ENCODE measurements around the gene TBC1D8. TPM values are rescaled to one million over a fixed set of nuclear protein-coding genes. Genes with fewer than 3 reads are reported as not detected.
A peak's percentile ranks its signal among the peaks of the same experiment; 100 is the strongest.

TBC1D8 gene
- total and polyA plus RNA-seq, 2 of the 13 experiments (the other 11 are each of a cell fraction or from before 2014, with no cell fraction given), result 45.1 to 95.4 TPM

DNA sequence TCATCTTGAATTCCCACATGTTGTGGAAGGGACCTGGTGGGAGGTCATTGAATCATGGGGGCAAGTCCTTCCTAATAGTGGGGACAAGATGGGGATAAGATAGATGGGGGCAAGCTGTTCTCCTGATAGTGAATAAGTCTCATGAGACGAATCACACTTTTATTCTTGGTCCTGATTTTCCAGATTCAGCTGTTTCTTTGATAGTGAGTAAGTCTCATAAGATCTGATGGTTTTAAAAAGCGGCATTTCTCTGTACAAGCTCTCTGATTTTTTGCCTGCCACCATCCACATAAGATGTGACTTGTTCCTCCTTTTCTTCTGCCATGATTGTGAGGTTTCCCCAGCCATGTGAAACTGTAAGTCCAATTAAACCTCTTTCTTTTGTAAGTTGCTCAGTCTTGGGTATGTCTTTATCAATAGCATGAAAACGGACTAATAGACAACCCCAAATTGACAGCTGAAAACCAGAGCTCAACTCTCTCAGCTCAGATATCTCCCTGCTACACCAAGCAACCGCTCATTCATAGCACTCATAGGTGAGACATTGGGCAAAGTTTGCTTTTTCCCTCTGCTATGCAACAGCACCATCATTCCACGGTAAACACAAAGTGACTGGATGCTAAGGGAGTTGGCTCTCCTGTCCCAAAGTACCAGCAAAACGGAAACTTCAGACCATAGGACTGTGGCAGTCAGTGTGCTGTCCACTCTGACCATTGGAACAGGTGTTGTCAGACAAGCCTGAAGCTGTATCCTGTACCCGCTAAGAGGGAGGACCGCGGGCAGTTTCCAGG is 44.9 kb upstream of the TBC1D8 start (continued):
- TF ChIP-seq ZFP36 (IDR thresholded peaks at IDR 0.05; ENCODE audit: borderline replicate concordance, low read depth, low read length, partially characterized antibody) (no peak), GATAD2A (CRISPR knock-in tag; IDR thresholded peaks at IDR 0.05) (peak; percentile 68), ZNF530 (CRISPR knock-in tag; IDR thresholded peaks at IDR 0.05; ENCODE audit: low read depth) (no peak), ZNF713 (CRISPR knock-in tag; IDR thresholded peaks at IDR 0.05) (no peak), HDAC2 (CRISPR knock-in tag; IDR thresholded peaks at IDR 0.05) (peak; percentile 63; the same call in 1 of the 2 replicates), SAP130 (CRISPR knock-in tag; IDR thresholded peaks at IDR 0.05; ENCODE audit: low read depth) (peak; percentile 62), ZNF44 (CRISPR knock-in tag; IDR thresholded peaks at IDR 0.05) (no peak), JDP2 (CRISPR knock-in tag; IDR thresholded peaks at IDR 0.05; ENCODE audit: borderline replicate concordance) (no peak), KMT2A (CRISPR knock-in tag; IDR thresholded peaks at IDR 0.05) (peak; percentile 32; the same call in 1 of the 2 replicates), STAT5B (CRISPR knock-in tag; IDR thresholded peaks at IDR 0.05) (no peak), KLF16 (CRISPR knock-in tag; IDR thresholded peaks at IDR 0.05) (0 out of 4 replicates have a peak, but pooled peaks of 1 of the 2 experiments have one; percentile 30)
- TF ChIP-seq, protein P1, sequence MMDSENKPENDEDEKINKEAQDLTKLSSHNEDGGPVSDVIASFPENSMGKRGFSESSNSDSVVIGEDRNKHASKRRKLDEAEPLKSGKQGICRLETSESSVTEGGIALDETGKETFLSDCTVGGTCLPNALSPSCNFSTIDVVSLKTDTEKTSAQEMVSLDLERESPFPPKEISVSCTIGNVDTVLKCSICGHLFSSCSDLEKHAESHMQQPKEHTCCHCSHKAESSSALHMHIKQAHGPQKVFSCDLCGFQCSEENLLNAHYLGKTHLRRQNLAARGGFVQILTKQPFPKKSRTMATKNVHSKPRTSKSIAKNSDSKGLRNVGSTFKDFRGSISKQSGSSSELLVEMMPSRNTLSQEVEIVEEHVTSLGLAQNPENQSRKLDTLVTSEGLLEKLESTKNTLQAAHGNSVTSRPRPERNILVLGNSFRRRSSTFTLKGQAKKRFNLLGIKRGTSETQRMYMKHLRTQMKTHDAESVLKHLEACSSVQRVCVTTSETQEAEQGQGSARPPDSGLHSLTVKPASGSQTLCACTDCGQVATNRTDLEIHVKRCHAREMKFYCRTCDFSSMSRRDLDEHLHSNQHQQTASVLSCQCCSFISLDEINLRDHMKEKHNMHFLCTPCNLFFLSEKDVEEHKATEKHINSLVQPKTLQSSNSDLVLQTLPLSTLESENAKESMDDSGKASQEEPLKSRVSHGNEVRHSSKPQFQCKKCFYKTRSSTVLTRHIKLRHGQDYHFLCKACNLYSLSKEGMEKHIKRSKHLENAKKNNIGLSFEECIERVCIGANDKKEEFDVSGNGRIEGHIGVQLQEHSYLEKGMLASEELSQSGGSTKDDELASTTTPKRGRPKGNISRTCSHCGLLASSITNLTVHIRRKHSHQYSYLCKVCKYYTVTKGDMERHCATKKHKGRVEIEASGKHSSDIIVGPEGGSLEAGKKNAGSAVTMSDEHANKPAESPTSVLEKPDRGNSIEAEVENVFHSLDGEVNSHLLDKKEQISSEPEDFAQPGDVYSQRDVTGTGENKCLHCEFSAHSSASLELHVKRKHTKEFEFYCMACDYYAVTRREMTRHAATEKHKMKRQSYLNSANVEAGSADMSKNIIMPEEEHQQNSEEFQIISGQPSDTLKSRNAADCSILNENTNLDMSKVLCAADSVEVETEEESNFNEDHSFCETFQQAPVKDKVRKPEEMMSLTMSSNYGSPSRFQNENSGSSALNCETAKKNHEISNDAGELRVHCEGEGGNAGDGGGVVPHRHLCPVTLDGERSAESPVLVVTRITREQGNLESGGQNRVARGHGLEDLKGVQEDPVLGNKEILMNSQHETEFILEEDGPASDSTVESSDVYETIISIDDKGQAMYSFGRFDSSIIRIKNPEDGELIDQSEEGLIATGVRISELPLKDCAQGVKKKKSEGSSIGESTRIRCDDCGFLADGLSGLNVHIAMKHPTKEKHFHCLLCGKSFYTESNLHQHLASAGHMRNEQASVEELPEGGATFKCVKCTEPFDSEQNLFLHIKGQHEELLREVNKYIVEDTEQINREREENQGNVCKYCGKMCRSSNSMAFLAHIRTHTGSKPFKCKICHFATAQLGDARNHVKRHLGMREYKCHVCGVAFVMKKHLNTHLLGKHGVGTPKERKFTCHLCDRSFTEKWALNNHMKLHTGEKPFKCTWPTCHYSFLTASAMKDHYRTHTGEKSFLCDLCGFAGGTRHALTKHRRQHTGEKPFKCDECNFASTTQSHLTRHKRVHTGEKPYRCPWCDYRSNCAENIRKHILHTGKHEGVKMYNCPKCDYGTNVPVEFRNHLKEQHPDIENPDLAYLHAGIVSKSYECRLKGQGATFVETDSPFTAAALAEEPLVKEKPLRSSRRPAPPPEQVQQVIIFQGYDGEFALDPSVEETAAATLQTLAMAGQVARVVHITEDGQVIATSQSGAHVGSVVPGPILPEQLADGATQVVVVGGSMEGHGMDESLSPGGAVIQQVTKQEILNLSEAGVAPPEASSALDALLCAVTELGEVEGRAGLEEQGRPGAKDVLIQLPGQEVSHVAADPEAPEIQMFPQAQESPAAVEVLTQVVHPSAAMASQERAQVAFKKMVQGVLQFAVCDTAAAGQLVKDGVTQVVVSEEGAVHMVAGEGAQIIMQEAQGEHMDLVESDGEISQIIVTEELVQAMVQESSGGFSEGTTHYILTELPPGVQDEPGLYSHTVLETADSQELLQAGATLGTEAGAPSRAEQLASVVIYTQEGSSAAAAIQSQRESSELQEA (CRISPR knock-in tag; IDR thresholded peaks at IDR 0.05; ENCODE audit: not compliant biosample characterization), result no peak
- TF ChIP-seq, protein P2, sequence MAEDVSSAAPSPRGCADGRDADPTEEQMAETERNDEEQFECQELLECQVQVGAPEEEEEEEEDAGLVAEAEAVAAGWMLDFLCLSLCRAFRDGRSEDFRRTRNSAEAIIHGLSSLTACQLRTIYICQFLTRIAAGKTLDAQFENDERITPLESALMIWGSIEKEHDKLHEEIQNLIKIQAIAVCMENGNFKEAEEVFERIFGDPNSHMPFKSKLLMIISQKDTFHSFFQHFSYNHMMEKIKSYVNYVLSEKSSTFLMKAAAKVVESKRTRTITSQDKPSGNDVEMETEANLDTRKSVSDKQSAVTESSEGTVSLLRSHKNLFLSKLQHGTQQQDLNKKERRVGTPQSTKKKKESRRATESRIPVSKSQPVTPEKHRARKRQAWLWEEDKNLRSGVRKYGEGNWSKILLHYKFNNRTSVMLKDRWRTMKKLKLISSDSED (CRISPR knock-in tag; IDR thresholded peaks at IDR 0.05), result no peak
- TF ChIP-seq, protein P3, sequence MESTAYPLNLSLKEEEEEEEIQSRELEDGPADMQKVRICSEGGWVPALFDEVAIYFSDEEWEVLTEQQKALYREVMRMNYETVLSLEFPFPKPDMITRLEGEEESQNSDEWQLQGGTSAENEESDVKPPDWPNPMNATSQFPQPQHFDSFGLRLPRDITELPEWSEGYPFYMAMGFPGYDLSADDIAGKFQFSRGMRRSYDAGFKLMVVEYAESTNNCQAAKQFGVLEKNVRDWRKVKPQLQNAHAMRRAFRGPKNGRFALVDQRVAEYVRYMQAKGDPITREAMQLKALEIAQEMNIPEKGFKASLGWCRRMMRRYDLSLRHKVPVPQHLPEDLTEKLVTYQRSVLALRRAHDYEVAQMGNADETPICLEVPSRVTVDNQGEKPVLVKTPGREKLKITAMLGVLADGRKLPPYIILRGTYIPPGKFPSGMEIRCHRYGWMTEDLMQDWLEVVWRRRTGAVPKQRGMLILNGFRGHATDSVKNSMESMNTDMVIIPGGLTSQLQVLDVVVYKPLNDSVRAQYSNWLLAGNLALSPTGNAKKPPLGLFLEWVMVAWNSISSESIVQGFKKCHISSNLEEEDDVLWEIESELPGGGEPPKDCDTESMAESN (CRISPR knock-in tag; conservative IDR thresholded peaks at IDR 0.05), result no peak
- TF ChIP-seq, protein P4, sequence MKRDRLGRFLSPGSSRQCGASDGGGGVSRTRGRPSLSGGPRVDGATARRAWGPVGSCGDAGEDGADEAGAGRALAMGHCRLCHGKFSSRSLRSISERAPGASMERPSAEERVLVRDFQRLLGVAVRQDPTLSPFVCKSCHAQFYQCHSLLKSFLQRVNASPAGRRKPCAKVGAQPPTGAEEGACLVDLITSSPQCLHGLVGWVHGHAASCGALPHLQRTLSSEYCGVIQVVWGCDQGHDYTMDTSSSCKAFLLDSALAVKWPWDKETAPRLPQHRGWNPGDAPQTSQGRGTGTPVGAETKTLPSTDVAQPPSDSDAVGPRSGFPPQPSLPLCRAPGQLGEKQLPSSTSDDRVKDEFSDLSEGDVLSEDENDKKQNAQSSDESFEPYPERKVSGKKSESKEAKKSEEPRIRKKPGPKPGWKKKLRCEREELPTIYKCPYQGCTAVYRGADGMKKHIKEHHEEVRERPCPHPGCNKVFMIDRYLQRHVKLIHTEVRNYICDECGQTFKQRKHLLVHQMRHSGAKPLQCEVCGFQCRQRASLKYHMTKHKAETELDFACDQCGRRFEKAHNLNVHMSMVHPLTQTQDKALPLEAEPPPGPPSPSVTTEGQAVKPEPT (CRISPR knock-in tag; IDR thresholded peaks at IDR 0.05; ENCODE audit: low read depth), result no peak

Measured in HepG2 (cell line).